Transverse colon (tissue), 4 donors: ENCODE measurements around the gene TFEB. TPM values are rescaled to one million over a fixed set of nuclear protein-coding genes. Genes with fewer than 3 reads are reported as not detected.

Experiments used
- DNase-seq: peaks from one replicate; pipeline ENCODE4 v3.0.0-alpha.2; 2019
- H3K27ac ChIP-seq, 4 donors: fragments of 200-600 bp; sonication (generic); 2 replicates each; pipeline ENCODE4 v1.5.1; 2016 to 2018; ENCODE audit warnings: inconsistent platforms in 4 of 4
- H3K27me3 ChIP-seq: fragments of 200-600 bp; sonication (generic); 2 replicates; pipeline ENCODE4 v1.5.1; 2017; ENCODE audit warnings: inconsistent platforms
- H3K36me3 ChIP-seq, 4 donors: fragments of 200-600 bp; sonication (generic); 2 replicates each; pipeline ENCODE4 v1.5.1; 2017 to 2019; ENCODE audit warnings: inconsistent platforms in 4 of 4
- H3K4me1 ChIP-seq, 4 donors: fragments of 200-600 bp; sonication (generic); 2 replicates each; pipeline ENCODE4 v1.5.1; 2017 to 2020; ENCODE audit warnings: inconsistent platforms in 4 of 4
- H3K4me3 ChIP-seq, 4 donors: fragments of 200-600 bp; sonication (generic); 1 replicate in 1 of 4; 2 replicates in 3 of 4; pipeline versions ENCODE4 v1.5.1 to v1.6.1; 2017 to 2019; ENCODE audit warnings: inconsistent platforms in 4 of 4
- H3K9me3 ChIP-seq, 2 donors: fragments of 200-600 bp; sonication (generic); 2 replicates each; pipeline ENCODE4 v1.5.1; 2017 to 2019; ENCODE audit warnings: inconsistent platforms in 2 of 2
- EP300 ChIP-seq: sonication (generic); formaldehyde crosslinking; IDR thresholded peaks from one replicate; pipeline ENCODE4 v1.6.1; 2017; ENCODE audit warnings: antibody characterized with exemption, low read depth
- POLR2A ChIP-seq: fragments of 450-650 bp; IDR thresholded peaks from one replicate; pipeline ENCODE4 v1.6.1; 2016; ENCODE audit warnings: antibody characterized with exemption, mild to moderate bottlenecking, moderate library complexity
- POLR2AphosphoS5 ChIP-seq, 3 donors: sonication (generic); formaldehyde crosslinking; IDR thresholded peaks; one replicate each; pipeline ENCODE4 v1.6.1; 2016; ENCODE audit warnings: antibody characterized with exemption in 3 of 3
- WGBS, 2 donors: methylation state at CpG; one replicate each; pipeline ENCODE4 v1.1.5; 2018; ENCODE audit warnings: low coverage in 1 of 2; 5-methylcytosine and 5-hydroxymethylcytosine counted together
- in situ Hi-C, 4 donors: fragments of 200-750 bp; cut with MboI; loops; one replicate each; pipeline versions ENCODE4 v1.15.0 to v1.15.1; 2017; ENCODE audit warnings: low sequenced_read_pairs in 3 of 4, low pct_ligation_motif_present in 1 of 4, low pct_unique_long_range_greater_than_20kb in 1 of 4
- intact Hi-C: fragments of 100-400 bp; cut with DNase I; formaldehyde crosslinking; loops from one replicate; pipeline ENCODE4 v1.15.1; 2023; ENCODE audit warnings: low total_unique reads
- total RNA-seq, 4 donors: library from RNA; depleted of rRNA; stranded (reverse); fragments of >200 nt; gene quantifications; one replicate each; pipeline ENCODE4 v1.1.0, GENCODE V29; 2016
- TF ChIP-seq, protein P1 (sequence below), 5 experiments: fragments of 200-600 bp in 3 of 5; fragments of 450-650 bp in 2 of 5; sonication (generic) in 3 of 5; IDR thresholded peaks; 1 replicate in 2 of 5; 2 replicates in 3 of 5; pipeline ENCODE4 v1.5.1; 2016 to 2017; ENCODE audit warnings: antibody characterized with exemption in 5 of 5, inconsistent platforms in 3 of 5, mild to moderate bottlenecking in 2 of 5, moderate library complexity in 1 of 5

TFEB gene
- total RNA-seq, 4 donors from 2014 or later: 30.4 to 47.1 (median 38.1) TPM

DNA sequence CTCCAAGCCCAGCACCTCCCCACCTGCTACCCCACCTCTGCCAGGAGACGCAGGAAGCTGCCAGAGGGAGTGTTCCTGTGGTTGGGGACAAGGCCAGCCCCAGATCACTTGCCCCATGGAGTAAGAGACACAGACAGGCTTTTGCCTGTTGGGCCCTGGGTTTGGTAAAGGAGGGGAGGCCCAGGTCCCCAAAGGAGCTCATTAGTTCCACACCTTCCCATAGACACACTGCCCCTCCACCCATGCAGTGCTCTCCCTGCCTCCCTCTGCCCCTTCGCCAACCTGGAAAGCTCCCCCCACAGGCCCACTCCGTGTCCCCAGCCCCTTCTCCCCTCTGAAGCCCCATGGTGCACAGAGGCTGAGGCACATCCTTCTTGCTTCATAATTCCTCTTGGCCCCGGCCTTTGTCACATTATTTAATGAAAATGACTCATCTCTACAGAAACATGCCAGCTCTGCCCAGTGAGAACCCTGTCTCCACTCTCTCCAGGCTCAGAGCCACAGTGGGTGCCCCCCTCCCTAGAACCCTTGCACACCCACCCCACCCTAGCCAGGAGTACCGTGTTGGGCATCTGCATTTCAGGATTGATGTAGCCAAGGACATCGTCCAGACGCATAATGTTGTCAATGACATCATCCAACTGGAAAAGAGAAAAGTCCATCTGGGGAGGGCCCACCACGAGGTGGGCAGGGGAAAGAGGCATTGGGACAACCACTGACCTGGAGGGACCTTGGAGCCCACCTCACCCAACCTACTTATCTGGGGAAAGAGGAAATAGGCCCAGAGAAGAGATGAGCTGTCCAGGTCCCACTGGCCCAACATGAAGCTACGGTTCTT is 46.0 kb downstream of the TFEB start:
- no peak for DNase-seq
- intact Hi-C loops: loop anchor here (10.0 kb wide), 1 partner anchor 225 kb away; no protein-coding TSS in a partner anchor
- Histone ChIP-seq H3K36me3 (peaks cover 0 to 7% (median 0%) of the 10 kb centered on the region in 4 donors), H3K4me1 (peaks cover 0 to 3% (median 3%) of the 10 kb centered on the region in 4 donors), H3K4me3 (no peak overlapping the region), H3K9me3 (no peaks in the 10 kb centered on the region), H3K27me3 (no peaks in the 10 kb centered on the region), H3K27ac (no peak overlapping the region)
- WGBS, 2 donors: 64 to 93% methylated on average over 4 to 9 of the region's 9 CpGs
- in situ Hi-C loops: loop anchor here in 3 of 4 donors (5.0 to 25.0 kb wide), 5 partner anchors 85 to 327 kb away; no protein-coding TSS in a partner anchor
- TF ChIP-seq POLR2A (no peak), POLR2AphosphoS5 (IDR thresholded peaks at IDR 0.05) (no peak), EP300 (no peak)
- TF ChIP-seq, protein P1, sequence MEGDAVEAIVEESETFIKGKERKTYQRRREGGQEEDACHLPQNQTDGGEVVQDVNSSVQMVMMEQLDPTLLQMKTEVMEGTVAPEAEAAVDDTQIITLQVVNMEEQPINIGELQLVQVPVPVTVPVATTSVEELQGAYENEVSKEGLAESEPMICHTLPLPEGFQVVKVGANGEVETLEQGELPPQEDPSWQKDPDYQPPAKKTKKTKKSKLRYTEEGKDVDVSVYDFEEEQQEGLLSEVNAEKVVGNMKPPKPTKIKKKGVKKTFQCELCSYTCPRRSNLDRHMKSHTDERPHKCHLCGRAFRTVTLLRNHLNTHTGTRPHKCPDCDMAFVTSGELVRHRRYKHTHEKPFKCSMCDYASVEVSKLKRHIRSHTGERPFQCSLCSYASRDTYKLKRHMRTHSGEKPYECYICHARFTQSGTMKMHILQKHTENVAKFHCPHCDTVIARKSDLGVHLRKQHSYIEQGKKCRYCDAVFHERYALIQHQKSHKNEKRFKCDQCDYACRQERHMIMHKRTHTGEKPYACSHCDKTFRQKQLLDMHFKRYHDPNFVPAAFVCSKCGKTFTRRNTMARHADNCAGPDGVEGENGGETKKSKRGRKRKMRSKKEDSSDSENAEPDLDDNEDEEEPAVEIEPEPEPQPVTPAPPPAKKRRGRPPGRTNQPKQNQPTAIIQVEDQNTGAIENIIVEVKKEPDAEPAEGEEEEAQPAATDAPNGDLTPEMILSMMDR (IDR thresholded peaks at IDR 0.05): no peak

DNA sequence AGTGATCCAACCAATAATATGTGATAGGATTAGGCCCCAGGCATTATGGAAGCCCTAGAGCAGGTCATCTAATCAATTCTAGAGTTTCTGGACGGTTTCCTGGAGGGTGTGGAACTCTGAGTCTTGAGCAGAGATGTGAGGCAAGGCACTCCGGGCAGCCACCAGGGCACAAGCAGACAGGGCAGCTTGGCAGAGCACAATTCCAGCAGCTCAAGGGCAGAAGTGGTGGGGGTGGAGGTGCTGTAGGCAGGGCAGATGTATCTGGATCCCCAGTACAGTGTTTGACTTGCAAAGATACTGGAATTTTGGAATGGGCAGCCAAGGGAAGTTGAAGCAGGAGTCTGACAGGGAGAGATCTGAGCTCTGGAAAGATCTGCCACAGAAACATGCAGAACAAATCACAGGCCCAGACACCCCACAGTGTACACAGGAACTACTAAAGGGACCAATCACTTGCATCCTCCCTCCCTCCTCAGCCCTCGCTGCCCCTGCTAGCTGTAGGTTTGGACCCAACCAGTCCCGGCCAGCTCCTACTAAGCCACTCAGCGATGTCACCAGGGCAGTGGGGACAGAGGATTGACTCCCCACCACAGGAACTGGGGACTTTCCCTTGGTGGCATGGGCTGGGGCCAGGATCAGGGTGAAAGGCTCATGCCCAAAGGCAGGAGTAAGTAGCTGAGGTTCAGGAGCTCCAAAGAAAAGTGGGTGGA is 47.0 kb downstream of the TFEB start:
- Histone ChIP-seq H3K9me3 (no peaks in the 10 kb centered on the region), H3K4me3 (no peak overlapping the region), H3K4me1 (peaks cover under 1 to 9% (median 4%) of the 10 kb centered on the region in 4 donors), H3K27me3 (no peaks in the 10 kb centered on the region), H3K27ac (no peak overlapping the region), H3K36me3 (peaks cover 0 to 7% (median 0%) of the 10 kb centered on the region in 4 donors)
- DNase-seq: no peak
- TF ChIP-seq POLR2AphosphoS5 (IDR thresholded peaks at IDR 0.05): no peak
- 78% methylated on average over 5 of the region's 5 CpGs; no CpG with 5 or more reads in 1 of the 2 donors for WGBS, 2 donors
- intact Hi-C loops: loop anchor here (10.0 kb wide), 1 partner anchor 224 kb away; no protein-coding TSS in a partner anchor
- in situ Hi-C loops: loop anchor here in 3 of 4 donors (5.0 to 25.0 kb wide), 5 partner anchors 84 to 326 kb away; no protein-coding TSS in a partner anchor

DNA sequence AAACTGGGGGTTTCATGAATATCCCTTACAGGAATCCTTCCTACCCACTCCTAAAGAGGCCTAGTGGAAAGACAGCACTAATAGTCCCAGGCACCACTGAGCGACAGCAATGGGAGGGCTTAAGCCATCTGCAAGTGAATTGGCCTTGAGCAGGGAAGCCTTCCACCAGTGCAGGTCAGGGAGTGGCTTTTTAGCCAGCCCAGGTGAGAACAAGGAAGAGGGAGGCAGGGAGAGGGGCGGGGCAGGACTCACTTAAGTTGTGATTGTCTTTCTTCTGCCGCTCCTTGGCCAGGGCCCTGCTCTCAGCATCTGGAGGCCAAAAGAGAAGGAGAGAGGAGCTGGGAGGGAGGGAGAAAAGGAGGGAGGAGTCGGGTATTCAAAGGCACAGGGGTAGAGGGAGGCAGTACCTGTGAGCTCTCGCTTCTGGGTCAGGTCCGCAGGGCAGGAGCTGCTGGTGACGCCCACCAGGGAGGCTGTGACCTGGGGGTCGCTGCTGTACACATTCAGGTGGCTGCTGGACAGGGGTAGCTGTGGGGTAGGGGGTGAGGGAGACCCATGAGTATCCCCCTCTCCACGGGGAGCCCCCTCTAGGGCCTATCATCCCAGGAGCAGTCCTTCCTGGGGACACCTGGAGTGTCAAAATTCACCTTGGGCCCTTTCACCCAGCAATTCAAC is 47.8 kb downstream of the TFEB start:
- intact Hi-C loops: loop anchor here (1.0 to 10.0 kb wide), 2 partner anchors 74 to 223 kb away; no protein-coding TSS in a partner anchor
- DNase-seq: peak; percentile 76
- Histone ChIP-seq H3K4me1 (peaks cover 5 to 17% (median 11%) of the 10 kb centered on the region in 4 donors), H3K27me3 (no peaks in the 10 kb centered on the region), H3K9me3 (no peaks in the 10 kb centered on the region), H3K27ac (peak overlapping the region in 2 of 4 donors; percentile 34 to 37), H3K4me3 (no peak overlapping the region), H3K36me3 (peaks cover 0 to 7% (median 0%) of the 10 kb centered on the region in 4 donors)
- in situ Hi-C loops: loop anchor here in 3 of 4 donors (5.0 to 25.0 kb wide), 5 partner anchors 83 to 325 kb away; no protein-coding TSS in a partner anchor
- 20 to 61% methylated on average over 1 to 9 of the region's 9 CpGs for WGBS, 2 donors
- no peak for TF ChIP-seq POLR2AphosphoS5 (IDR thresholded peaks at IDR 0.05)
- TF ChIP-seq POLR2A: no peak
- no peak for TF ChIP-seq EP300
- TF ChIP-seq, protein P1 (IDR thresholded peaks at IDR 0.05): no peak

DNA sequence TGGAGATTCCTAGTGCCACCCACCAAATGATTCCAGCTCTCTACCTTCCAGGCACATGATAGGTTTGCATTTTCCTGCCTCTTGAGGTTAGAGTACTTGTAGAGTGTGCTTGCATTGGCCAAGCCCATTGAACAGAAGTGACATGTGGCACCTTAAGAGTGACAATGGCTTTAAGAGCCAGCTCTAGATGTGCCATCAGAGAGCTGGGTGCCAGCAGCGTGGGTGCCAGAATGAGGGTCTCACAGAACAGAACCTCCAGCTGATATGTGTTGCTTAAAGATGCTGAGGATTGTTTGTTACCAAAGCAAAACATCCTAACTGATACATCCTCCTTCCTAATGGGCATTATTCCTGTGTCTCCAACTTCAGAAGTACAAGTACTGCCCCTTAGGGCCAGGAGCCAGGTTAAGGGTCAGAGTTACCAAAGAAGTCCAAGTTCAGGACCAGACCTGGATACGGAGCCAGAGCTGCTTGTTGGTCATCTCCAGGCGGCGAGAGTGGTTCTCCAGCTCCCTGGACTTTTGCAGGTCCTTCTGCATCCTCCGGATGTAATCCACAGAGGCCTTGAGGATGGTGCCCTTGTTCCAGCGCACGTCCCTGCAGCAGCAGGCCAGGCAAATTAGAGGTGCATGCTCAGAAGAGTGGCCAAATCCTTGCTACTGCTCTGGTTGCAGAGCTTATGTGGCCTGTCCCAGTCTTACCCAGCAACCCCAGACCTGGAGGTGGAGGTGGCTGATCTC is 49.6 kb downstream of the TFEB start:
- 95% methylated on average over 7 of the region's 7 CpGs; no CpG with 5 or more reads in 1 of the 2 donors for WGBS, 2 donors
- Histone ChIP-seq H3K4me1 (peaks cover 5 to 25% (median 20%) of the 10 kb centered on the region in 4 donors), H3K4me3 (no peak overlapping the region), H3K9me3 (no peaks in the 10 kb centered on the region), H3K36me3 (peaks cover 0 to 7% (median 0%) of the 10 kb centered on the region in 4 donors), H3K27ac (no peak overlapping the region), H3K27me3 (no peaks in the 10 kb centered on the region)
- intact Hi-C loops (loop anchor here (2.0 to 10.0 kb wide), 2 partner anchors 221 to 317 kb away; no protein-coding TSS in a partner anchor), in situ Hi-C loops (loop anchor here in 3 of 4 donors (5.0 to 25.0 kb wide), 5 partner anchors 81 to 324 kb away; no protein-coding TSS in a partner anchor)
- no peak for DNase-seq
- no peak for TF ChIP-seq POLR2A
- TF ChIP-seq, protein P1 (IDR thresholded peaks at IDR 0.05): no peak
- TF ChIP-seq EP300: no peak
- no peak for TF ChIP-seq POLR2AphosphoS5 (IDR thresholded peaks at IDR 0.05)
